KOPT-K1 (cell line): ENCODE results near the gene FBL.
"Not testable (repeated sequence)": the region's sequence is repeated elsewhere in the genome, so short reads cannot be mapped to it uniquely, and the experiment has no call there.

ENCODE experiments used
- H3K27ac ChIP-seq: fragments of 200-600 bp; sonication (generic); 2 replicates; pipeline ENCODE4 v1.5.1; 2016; ENCODE audit warnings: antibody characterized with exemption, mild to moderate bottlenecking, low read depth, low read length; ENCODE audit not compliant: poor library complexity, severe bottlenecking
- H3K36me3 ChIP-seq: fragments of 200-600 bp; sonication (generic); 2 replicates; pipeline ENCODE4 v1.5.1; 2017; ENCODE audit warnings: antibody characterized with exemption, mild to moderate bottlenecking, low read length, moderate library complexity; ENCODE audit not compliant: insufficient read depth
- H3K9me3 ChIP-seq: fragments of 200-600 bp; sonication (generic); 2 replicates; pipeline ENCODE4 v1.5.1; 2017; ENCODE audit warnings: antibody characterized with exemption, low read length, mild to moderate bottlenecking; ENCODE audit not compliant: insufficient read depth, poor library complexity, severe bottlenecking

The FBL gene

DNA sequence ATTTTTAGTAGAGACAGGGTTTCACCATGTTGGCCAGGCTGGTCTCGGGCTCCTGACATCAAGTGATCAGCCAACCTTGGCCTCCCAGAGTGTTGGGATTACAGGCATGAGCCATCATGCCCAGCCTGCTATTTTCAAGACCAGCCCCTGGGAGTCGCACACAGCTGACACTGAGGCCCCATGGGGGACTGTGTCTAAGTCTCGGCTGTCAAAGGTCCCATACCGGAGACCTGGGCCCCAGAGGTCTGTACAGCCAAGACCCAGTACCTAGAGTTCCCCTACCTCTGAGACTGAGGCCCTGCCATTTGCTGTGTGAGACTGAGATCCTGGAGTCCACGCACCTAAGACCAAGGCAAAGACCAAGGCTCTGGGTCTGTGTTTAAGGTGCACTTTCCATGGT lies 34.1 kb upstream of the FBL start:
- not testable (repeated sequence) for H3K9me3 ChIP-seq, H3K36me3 ChIP-seq, H3K27ac ChIP-seq

DNA sequence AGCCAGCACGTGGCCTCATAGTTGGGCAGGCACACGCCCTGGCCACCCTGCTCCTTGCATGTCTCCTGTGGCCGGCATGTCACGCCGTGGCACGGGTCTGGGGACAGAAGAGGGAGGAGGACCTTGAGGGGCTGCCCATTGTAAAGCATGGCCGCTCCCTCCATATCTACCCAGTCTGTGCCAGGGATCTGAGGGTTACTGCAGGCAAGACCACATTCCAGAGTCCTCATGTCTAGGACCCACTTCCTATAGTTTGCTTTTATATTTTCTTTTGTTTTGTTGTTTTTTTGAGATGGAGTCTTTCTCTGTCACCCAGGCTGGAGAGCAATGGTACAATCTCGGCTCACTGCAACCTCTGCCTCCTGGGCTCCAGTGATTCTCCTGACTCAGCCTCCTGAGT lies 33.6 kb upstream of the FBL start:
- not testable (repeated sequence) for H3K36me3 ChIP-seq, H3K9me3 ChIP-seq, H3K27ac ChIP-seq

GRCh38 chr19:39878866-39879265 lies 32.7 kb upstream of the FBL start:
- H3K9me3 ChIP-seq, H3K36me3 ChIP-seq, H3K27ac ChIP-seq: not testable (repeated sequence)

DNA sequence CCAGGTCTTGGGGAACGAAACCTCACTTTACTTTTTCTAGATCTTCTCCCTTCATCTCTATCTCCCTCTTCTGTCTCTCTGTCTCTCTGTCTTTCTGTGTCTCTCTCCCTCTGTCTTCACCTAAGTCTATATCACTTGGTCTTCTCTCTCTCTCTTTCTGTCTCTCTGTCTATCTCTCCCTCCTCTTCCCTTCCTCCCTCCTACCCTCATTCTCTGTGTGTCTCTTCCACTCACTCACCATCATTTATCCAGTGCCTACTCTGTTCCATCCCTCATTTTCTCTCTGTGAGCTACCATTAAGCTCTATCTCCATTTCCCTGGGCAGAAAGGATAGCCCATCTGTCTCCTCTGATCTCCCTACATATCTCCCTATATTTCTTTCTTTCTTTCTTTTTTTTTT lies 32.2 kb upstream of the FBL start:
- Histone ChIP-seq H3K9me3 (no peaks in the 10 kb centered on the region), H3K36me3 (no peaks in the 10 kb centered on the region), H3K27ac (no peak overlapping the region)

- not testable (repeated sequence) for H3K36me3 ChIP-seq, H3K9me3 ChIP-seq
These were observed 31.8 kb upstream of the FBL start for GRCh38 chr19:39877982-39878381.

DNA sequence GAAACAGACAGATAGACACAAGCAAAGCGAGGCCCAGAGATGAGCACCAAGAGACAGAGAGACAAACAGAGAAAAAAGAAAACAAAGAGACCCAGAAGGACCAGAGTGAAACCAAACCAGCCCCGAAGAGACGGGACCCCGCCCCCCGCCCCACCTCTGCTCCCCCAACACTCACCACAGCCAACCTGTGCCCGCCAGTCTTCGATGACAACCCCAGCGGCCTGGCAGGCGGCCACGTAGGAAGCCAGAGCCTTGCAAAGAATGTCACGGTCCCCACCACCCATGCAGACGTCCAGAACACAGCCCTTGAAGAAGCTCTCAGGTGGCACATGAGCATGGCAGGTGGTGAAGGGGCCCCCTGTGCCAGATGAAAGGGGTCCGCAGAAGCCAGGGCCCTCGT lies 31.3 kb upstream of the FBL start:
- not testable (repeated sequence) for H3K36me3 ChIP-seq, H3K27ac ChIP-seq, H3K9me3 ChIP-seq

More at GRCh38 chr19:39877982-39878381, 31.8 kb upstream of the FBL start:
- not testable (repeated sequence) for H3K27ac ChIP-seq

GRCh38 chr19:39876486-39876885 lies 30.3 kb upstream of the FBL start:
- H3K36me3 ChIP-seq, H3K9me3 ChIP-seq, H3K27ac ChIP-seq: not testable (repeated sequence)

GRCh38 chr19:39875401-39875864 lies 29.3 kb upstream of the FBL start:
- H3K36me3 ChIP-seq, H3K27ac ChIP-seq, H3K9me3 ChIP-seq: not testable (repeated sequence)

DNA sequence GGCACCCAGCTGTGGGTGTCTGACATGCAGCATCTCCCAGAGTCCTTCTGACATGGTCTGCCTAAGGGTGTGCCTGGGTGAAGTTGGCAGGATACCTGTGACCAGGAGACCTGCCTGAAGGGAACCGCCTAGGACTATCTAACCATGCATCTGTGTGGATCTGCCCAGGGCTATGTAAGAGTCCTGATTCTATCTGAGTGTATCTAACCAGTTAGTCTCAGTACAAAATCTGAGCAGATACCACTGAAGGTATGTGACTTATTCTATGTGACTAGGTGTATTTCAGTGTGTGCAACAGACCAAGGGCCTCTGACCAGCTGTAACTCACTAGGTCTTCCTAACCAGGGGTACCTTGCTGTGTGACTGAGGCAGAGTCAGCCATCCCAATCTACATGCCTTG lies 28.2 kb upstream of the FBL start:
- no peaks in the 10 kb centered on the region for H3K9me3 ChIP-seq
- H3K27ac ChIP-seq, result no peak overlapping the region
- H3K36me3 ChIP-seq, result no peaks in the 10 kb centered on the region

DNA sequence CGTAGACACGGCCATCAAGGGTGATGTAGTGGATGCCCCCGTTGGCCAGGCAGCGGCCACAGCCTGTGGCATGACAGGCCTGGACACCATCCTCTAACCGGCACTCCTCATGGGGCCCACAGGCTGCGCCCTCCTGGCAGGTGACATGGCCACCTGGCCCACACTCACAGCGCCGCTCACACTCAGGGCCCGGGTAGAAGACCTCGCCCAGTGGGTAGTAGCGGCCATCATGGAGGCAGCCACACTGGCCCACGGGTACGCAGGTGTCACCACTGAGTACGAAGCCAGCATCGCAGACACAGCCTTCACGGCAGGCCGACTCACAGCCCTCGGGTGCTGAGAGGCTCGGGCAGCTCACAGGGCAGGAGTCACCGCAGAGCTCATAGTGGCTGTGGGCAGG lies 27.2 kb upstream of the FBL start:
- Histone ChIP-seq H3K36me3 (no peaks in the 10 kb centered on the region), H3K27ac (no peak overlapping the region), H3K9me3 (no peaks in the 10 kb centered on the region)

DNA sequence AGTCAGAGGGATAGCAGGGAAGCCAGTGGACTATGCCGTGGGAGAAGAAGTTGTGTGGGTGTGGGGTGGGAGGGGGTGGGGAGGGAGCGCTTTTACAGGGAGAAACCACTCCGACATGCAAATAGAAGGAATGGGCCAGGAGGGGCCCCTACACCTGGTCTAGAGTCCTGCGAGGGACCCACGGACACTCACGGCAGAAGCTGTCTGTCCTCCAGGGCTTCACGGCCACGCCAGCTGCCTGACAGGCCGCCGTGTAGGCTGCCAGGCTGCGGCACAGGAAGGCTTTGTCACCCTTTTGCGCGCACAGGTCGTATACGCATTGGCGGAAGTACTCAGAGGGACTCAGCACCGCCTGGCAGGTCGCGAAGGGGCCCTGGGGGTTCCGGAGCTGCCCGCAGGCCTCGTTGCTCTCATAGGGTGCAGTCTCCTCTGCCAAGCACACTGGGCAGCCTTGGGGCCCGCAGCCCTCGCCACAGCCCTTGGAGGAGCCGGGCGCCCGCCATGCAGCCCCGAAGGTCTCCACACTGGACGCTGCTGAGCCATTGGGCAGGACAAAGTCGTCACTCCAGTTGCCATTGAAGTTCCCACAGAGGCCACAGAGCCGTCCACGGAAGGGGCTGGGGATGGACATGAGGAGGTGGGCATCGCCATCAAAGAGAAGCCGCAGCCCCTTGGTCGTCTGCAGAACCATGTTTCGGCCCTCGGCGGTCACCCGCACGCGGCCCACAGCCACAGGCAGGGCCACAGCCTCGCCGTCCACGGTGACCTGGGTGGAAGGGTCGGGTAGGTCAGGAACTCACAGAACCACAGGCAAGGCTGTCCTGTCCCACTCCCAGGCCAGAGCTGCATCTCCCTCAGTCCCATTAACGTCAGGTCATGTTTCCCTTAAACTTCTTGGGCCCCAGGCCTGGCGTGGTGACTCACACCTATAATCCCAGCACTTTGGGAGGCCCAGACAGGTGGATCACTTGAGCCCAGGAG lies 26.0 kb upstream of the FBL start:
- Histone ChIP-seq H3K27ac (no peak overlapping the region), H3K9me3 (no peaks in the 10 kb centered on the region), H3K36me3 (no peaks in the 10 kb centered on the region)

DNA sequence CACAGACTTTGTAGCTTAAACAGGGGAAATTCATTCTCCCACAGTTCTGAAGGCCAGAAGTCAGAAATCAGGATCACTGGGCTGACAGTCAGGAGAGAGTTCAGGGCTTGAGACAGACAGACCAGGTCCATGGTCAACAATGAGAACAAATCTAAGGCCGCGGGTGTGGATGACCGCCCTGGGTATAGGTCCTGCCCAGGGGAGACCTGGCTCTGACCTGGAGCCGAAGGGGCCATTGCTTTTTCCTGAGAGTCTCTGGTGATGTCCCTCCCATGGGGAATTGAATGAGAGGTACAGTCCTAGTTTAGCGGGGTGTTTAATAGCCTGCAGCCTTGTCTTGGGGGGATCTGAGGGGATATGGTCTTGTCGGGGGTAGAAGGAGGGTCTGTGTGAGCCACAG lies 25.2 kb upstream of the FBL start:
- no peaks in the 10 kb centered on the region for H3K36me3 ChIP-seq
- H3K27ac ChIP-seq, result no peak overlapping the region
- no peaks in the 10 kb centered on the region for H3K9me3 ChIP-seq

DNA sequence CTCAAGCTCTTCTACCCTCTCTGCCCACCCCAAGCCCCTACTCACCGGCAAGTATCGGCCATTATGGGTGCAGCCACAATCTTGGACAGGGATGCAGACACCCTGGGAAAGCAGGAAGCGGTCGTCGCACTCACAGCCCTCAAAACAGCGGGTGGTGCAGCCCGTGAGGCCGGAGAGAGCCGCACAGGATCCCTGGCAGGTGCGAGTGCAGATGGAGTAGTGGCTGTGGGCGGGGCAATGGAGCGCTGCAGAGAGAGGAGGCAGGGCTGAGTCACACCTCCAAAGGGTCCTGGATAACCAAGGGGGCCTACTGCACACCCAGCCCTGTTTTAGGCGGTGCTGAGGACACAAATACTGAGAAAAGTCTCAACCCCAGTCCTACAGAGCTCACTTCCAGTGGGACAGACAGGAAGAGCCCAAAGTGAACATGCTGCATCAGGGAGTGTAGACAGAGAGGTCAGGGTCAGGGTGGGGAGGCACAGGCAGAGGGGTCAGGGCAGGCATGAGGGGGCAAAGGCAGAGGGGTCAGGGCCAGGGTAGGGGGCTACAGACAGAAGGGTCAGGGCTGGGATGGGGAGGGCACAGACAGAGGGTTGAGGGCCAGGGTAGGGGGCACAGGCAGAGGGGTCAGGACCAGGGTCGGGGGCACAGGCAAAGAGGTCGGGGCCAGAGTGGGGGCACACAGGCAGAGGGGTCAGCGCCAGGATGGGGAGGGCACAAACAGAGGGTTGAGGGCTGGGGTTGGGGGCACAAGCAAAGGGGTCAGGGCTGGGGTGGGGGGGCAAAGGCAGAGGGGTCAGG lies 24.2 kb upstream of the FBL start:
- Histone ChIP-seq H3K27ac (no peak overlapping the region), H3K36me3 (no peaks in the 10 kb centered on the region; the same call in 1 of the 2 replicates), H3K9me3 (no peaks in the 10 kb centered on the region)

GRCh38 chr19:39867952-39868351 lies 21.8 kb upstream of the FBL start:
- Histone ChIP-seq H3K36me3 (no peaks in the 10 kb centered on the region; the same call in 1 of the 2 replicates), H3K27ac (no peak overlapping the region), H3K9me3 (no peaks in the 10 kb centered on the region)

DNA sequence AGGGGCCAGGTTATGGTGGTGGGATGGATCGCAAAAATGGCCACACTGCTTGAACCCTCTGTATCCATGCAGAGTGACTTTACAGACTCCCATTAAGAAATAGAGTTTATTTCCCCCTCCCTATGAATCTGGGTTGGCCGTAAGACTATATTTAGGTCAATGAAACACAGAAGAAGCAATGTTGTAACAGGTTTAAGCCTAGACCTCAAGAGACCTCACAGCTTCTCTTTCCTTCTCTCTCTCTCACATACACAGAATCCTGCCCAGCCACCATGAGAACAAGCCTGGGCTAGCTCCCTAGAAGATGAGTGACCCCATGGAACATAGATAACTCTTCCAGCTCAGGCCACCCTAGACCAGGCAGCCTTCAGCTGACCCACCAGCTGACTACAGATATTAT lies 21.0 kb upstream of the FBL start:
- H3K9me3 ChIP-seq, result no peaks in the 10 kb centered on the region
- no peaks in the 10 kb centered on the region; the same call in 1 of the 2 replicates for H3K36me3 ChIP-seq

More for the DNA sequence above, 21.0 kb upstream of the FBL start:
- no peak overlapping the region for H3K27ac ChIP-seq
